GM18519 (cell line): ENCODE data around the gene YY1.

ENCODE experiments used
- ATAC-seq: cut with Tn5 transposase; IDR thresholded peaks from one replicate; pipeline ENCODE4 v1.9.1; 2021; ENCODE audit warnings: mild to moderate bottlenecking, moderate library complexity; ENCODE audit not compliant: unreplicated experiment, low FRiP score

Gene YY1

DNA sequence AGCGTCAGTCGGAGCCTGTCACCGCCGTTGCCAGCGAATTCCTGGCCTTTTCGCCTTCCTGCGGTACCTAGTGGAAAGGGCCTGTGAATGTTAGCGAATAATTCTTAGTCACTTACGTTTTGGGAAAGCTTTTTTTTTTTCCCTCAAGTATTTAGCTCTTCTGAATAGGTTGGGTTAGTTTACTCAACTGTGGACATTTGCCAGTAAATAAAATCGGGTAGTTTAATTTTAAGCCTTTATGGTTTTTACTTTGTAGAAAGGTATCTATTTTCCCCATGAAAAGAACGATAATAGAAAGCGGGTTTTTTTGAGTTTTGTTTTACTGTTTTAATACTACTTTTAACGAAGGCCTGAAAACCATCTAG, 1.7 kb downstream of the YY1 start:
- no peak for ATAC-seq

DNA sequence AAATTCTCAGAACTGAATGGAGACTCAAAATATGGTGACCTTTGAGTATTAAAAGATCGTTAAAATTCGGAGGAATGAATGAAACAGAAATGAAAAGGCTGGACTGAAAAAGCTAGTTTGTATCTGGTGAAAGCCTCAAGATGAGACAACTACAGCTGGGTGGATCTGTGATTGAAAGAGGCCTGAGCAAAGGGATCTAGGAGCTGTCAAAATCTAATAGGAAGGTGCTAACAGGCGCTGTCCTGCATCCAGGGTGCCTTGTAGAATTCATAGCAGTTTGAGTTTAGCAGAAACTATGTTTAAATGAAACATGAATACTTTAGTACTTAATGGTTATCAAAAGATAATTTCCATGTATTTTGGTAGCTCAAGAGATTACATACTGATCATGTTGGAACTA, 2.3 kb downstream of the YY1 start:
- no peak for ATAC-seq

DNA sequence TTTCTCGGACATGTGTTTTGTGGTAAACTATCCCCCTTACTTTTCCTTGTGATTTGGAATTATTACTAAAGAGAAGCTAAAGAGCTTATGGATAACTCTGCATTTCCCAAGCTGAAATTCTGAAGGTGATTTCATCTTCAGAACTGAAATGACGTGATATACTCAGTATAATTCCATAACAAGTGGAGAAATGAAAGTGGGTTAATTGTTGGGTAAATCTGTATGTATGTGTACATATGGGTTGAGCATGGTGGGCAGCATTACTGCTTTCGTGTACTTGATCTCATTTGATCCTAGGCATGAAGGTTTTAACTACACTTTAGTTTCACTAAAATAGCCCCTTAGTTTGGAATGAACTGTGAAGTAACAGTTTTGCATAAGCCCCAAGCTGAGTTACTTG, 4.1 kb downstream of the YY1 start:
- ATAC-seq: no peak

DNA sequence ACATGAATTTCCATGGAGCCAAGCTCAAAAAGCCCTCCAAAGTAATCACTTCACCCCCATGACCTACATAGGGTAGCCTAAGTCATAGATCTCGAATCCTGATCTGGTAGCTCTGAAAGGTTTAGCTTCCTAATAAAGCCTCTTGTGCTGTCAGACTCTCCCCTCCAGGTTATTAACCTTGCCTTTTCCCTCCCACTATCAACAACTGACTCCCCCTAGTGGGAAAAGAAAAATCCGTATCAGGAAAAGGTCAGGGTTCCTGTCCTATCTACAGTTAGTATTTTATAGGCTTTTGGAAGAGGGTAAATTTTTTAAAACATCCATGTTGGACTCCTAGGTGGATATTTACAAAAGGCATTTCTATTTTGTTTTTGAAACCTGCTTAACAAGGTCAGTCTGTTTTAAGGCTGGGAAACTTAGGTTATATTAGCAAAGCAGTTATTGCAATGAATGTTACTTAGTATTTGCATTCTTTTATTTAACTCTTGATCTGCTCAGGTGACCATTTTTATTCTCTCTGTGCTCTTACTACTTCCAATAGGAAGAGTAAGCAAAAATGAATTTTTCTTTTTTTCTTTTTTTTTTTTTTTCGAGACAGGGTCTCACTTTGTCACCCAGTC, 8.0 kb downstream of the YY1 start:
- ATAC-seq: no peak

DNA sequence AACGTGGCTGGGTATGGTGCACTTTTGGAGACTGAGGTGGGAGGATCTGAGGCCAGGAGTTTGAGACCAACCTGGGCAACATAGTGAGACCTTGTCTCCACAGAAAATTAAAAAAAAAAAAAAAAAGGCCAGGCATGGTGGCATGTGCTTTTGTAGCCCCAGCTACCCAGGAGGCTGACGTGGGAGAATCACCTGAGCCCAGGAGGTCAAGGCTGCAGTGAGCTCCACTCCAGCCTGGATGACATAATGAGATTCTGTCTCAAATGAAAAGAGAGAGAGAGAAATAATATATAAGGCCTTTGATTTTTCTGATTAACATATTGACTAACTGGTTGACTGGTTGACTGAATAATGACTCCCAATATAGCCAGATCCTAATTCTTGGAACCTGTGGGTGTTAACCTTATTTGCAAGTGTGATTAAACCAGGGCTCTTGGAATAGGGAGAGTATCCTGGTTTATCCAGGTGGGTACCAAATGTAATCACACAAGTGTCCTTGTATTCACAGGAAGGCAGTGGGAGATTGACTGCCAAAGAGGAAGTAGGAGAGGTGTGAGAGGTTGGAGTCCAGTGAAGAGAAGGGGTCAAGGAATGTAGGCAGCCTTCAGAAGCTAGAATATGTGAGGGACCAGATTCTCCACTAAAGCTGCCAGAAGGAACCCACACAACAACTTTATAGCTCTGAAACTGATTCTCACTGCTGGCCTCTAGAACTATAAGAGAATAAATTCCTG, 12.0 kb downstream of the YY1 start:
- ATAC-seq: no peak

DNA sequence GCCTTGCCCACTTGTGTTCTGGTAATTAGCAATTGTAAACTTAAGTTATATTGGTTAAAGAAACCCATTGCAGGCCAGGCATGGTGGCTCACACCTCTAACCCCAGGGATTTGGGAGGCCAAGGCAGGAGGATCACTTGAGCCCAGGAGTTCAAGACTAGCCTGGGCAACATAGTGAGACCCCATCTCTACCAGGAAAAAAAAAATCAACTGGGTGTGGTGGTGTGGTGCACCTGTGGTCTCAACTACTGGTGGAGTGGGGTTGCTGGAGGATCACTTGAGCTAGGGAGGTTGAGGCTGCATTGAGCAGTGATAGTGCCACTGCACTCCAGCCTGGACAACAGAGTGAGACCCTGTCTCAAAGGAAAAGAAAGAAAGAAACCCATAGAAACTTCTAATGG, 13.7 kb downstream of the YY1 start:
- ATAC-seq: no peak

DNA sequence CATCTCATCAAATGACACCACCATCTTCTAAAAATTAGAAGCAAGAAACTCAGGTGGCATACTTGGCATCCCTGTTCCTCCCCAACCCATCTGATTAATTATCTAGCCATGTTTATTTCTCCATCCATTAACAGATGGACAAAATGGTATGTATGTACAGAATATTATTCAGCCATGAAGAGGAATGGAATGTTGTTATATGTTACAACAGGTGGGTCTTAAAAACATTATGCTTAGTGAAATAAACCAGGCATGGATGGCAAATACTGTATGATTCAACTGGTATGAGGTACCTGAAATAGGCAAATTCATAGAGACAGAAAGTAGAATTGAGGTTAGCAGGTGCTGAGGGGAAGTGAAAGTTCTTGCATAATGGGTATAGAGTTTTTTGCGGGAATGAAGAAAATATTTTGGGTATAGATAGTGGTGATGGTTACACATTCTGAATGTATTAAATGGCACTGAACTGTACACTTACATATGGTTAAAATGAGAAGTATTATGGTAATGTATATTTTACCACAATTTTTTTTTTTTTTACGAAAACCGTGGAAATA, 17.5 kb downstream of the YY1 start:
- peak; percentile 78 for ATAC-seq

DNA sequence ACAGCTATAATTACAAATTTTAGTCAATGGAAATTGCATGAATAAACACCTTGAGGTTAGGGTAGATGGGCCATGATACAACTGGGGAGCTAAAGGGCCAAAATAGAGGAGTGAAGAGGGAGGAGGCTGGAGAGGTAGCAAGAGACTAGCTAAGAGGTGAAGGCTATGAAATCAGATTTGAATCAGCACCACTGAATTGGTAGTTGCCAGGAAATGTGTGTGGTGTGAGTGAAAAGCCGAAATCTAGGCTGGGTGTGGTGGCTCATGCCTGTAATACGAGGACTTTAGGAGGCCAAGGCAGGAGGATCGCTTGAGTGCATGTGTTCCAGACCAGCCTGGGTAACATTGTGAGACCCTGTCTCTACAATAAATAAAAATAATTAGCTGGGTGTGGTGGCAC, 22.7 kb downstream of the YY1 start:
- no peak for ATAC-seq

DNA sequence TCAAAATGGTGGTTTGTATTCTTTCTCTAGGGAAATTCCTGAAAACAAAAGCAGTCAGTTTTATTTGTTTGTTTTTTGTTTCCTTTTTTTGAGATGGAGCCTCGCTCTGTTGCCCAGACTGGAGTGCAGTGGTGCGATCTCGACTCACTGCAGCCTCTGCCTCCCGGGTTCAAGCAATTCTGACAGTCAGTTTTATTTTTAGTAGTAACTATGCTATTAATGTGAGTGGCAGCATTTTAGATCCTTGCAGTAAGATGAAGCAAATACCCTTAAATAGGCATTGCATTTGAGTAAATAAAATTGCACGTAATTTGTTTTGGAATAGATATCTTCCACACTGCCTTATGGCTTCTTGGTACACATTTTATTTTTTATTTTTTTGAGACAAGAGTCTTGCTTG, 23.6 kb downstream of the YY1 start:
- ATAC-seq: no peak

DNA sequence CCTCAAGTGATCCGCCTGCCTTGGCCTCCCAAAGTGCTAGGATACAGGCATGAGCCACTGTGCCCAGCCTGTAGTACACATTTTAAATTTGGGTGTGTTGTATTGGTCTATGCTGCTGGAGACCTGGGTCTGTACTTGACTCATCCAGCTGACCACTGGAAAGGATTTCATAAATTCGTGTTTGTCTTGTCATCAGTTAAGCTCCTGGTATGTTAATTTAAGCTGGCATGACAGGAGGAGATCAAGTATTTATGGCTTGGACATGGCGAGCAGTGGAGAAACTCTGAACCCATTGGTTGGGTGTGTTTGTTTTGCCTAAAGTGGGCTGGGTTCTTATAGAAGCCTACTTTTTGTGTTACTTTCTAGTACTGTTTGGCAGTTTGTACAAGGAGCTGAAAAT, 24.2 kb downstream of the YY1 start:
- ATAC-seq: no peak

DNA sequence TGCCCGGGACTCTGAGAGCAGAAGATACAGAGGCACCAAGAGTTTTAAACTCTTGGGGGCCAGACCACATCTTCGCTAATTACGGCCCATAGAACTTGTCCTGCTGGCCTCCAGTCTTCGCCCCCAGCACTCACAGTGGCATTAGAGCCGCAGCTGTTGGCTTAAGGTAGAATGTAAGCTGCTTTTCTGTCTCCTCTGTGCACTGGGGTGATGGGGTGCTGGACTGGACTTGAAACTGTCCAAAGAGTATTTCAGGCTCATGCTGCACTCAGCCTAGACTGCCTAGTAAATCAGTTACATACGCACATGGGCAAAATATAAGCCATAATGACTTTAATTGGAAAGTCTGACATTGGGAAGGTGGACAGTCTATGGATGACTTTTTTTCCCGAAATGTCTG, 29.0 kb downstream of the YY1 start:
- no peak for ATAC-seq

DNA sequence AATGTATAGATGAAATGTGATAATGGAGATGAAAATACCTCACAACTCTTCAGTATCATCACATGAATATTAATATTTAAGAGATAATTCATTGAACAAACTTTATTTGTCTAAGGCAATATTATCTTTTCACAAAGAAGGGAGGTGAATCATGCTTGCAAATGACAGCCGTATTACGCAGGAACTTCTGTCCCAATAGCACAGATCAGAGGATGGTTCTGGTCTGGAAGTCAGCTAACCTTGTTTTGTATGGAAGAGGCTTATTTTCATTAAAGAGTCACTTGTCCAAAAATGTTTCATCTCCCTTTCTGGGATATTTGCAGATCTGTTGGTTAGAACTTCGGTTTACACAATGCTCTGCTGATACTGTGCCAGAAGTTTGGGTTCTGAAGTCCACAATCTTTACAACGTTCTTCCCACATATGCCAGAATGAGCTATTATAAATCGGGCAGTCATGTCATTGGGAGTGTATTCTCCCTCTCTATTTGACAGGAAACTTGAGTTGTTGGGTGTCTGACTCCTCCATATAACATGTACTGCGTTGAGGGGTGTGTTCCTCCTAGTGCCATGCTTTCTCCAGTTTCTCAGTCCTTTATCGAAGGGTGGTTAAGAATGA, 29.8 kb downstream of the YY1 start:
- no peak for ATAC-seq

DNA sequence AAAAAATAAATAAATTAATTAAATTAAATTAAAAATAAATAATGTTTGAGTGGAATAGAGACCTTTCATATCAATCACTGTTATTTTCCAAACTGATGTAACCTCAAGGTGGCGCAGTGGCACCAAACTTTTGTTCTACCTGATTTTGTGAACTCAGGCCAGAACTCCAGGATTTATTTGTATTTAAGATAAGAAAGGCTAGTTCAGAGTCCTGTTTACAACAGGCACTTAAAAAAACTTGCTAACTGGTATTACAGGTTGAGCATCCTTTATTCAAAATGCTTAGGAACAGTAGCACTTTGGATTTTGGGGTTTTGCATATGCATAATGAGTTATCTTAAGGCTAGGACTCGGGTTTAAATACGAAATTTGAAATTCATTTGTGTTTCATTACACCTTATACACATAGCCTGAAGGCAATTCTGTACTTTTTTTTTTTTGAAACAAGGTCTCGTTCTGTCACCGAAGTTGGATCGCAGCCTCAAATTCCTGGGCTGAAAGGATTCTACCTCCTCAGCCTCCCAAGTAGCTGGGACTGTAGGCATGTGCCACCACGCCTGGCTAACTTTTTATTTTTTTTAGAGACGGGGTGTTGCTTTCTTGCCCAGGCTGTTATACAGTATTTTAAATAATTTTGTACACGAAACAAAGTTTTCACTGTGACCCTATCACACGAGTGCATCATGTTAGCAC, 32.4 kb downstream of the YY1 start:
- ATAC-seq: no peak

DNA sequence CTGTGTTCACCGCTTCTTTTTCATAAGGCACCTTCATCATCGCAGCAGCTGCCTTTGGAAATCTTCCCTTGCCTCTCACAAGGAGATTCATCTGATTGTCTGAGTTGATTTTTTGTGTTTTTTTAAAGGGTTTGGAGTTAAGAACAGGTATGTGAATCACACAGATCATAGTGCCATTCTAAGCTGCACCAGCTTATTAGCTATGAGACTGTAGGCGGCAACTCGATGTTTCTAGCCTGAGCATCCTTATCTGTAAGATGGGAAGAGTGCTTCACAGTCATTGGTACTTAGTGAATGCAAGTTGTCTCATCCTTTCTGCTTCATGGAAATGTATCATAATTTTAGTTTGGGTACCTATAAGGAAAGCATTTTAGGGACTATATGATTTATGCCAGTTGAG, 35.3 kb downstream of the YY1 start:
- ATAC-seq: no peak

DNA sequence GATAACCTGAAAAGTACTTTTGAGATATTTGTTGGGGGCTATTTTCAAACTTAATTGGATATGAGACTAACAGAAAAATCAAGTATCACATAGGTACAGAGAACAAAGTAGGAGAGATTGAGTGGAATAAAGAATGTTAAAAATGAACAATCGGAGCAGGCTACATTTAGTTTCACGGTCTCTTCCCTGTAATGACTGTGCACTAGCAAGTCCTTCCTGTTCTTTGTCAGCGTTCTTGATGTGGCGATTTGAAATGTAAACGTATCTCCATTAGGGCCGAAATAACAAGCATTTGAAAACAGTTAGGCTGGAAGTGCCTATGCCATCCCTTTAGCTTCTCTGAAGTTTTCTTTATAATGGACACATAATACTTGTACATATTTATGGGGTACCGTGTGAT, 36.3 kb downstream of the YY1 start:
- no peak for ATAC-seq

DNA sequence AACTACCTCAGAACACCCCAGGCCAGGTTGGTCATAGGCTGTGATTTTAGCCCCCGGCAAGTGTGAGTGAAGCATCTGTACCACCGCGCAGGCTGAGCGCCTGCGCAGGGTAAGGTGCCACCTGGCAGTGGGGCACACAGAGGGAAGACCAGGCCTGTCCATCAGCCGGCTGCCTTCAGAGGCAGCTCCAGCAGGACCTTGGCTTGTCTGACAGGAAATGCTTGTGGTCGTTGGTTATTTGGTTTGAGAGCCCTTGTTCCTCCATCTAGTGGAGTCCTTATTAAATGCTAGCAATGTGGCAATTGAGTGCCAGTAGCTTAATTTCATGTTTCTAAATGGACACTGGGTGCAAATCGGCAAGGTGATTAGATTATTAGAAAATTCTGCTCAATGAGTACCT, 39.8 kb downstream of the YY1 start:
- ATAC-seq: no peak

DNA sequence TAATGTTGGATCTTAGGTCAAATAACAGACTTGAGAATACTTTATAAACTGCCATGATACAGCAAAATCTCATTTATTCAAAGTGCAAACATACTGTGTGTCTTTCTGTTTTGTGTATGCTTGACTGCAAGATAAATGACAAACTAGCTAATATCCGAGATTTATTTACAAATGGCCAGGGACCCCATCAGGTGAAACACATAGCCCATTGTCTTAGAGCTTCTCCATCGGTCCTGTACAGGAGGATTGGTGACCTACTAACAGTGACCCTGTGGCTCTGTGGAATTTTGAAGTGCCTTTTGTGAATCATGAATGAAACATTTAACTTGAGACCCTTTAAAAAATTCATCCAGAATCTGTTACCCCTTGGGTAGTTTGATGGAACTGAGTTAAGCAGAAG, 40.2 kb downstream of the YY1 start:
- no peak for ATAC-seq

DNA sequence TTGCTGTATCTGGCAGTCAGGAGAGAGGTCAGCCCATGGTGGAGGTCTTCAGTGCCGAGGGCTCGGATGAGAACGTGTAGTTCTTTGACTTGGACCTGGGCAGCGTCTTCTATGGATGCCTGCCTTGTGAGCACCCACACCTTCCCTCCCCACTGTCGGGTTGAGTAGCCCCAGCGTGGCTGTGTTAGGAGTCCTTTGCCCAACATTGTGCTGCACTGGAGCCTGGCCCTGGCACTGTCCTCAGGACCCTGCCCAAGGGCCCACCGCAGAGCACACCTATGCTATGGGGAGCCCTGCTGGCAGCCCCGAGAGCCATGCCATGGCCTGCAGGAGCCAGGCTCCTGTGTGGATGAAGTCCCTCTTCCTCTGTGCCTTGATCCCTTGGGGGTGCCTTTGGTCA, 40.6 kb downstream of the YY1 start:
- ATAC-seq: no peak

DNA sequence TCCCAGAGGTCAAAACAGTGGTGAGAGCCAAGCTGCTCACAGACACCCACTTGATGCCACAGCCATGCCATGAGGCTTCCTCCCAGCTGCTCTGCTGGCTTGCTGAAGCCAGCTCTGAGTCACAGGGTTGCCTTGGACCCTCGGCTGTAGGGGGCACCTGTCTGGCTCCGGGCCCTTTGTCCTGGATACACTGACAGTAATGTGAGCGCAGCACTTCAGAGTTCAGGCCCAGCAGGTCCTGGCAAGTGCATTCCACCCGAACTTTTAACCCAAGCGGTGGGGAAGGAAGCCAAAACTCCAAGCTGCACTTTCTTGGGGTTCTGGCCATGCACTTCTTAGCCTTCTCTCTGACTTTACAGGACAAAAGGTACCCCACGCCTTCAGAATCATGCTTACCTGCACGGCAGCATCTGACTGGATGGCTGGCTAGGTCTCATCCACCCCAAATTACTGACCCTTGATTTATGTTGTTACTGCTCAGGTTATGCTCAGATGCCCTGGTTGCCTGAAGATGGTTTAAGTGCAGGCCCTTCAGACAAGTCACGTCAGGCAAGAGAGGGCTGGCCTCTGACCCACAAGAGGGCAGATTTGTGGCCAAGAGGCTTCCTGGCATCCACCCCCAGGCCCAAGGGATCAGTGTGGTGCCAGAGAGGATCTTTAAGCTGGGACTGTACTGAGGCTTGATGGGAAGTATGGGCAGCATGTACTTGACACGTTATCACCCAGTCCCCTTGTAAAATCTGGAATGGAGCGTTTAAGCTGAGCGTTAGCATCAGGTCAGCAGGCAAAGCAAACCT, 42.5 kb downstream of the YY1 start:
- no peak for ATAC-seq

DNA sequence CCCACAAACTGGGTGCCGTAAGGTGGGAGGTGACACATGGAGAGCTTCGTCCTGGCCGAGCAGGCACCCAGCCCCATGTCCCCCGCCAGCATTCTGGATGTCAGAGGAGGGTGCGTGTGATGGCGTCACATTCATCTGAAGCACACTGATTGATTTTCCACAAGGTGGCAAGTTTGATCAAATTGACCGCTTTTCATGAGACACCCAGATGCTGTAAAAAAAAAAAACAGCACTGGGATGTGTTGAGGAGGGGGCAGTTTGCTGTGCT, 43.1 kb downstream of the YY1 start:
- no peak for ATAC-seq
